Loucy (cell line): ENCODE results near the gene CPED1.

Source experiments
- H2AFZ ChIP-seq: fragments of 200-600 bp; sonication (generic); 2 replicates; pipeline ENCODE4 v1.6.0; 2016; ENCODE audit warnings: antibody characterized with exemption, mild to moderate bottlenecking, low read length, moderate library complexity
- H3F3A ChIP-seq: fragments of 200-600 bp; 2 replicates; pipeline ENCODE4 v1.6.0; 2016; ENCODE audit warnings: antibody characterized with exemption, low read depth, mild to moderate bottlenecking
- H3K27me3 ChIP-seq: fragments of 200-600 bp; sonication (generic); 2 replicates; pipeline ENCODE4 v1.6.1; 2014; ENCODE audit warnings: low read length, mild to moderate bottlenecking; ENCODE audit not compliant: insufficient read depth, poor library complexity, severe bottlenecking
- H3K36me3 ChIP-seq: fragments of 200-600 bp; sonication (generic); 2 replicates; pipeline ENCODE4 v1.6.1; 2016; ENCODE audit warnings: low read length; ENCODE audit not compliant: insufficient read depth
- H3K4me1 ChIP-seq: fragments of 200-600 bp; sonication (generic); 2 replicates; pipeline ENCODE4 v1.5.1; 2014; ENCODE audit warnings: low read length, mild to moderate bottlenecking; ENCODE audit not compliant: insufficient read depth, poor library complexity, severe bottlenecking
- H3K4me2 ChIP-seq: fragments of 200-600 bp; sonication (generic); 2 replicates; pipeline ENCODE4 v1.6.0; 2014; ENCODE audit warnings: antibody characterized with exemption, low read length, low read depth, mild to moderate bottlenecking; ENCODE audit not compliant: poor library complexity, severe bottlenecking
- H3K4me3 ChIP-seq: fragments of 200-600 bp; sonication (generic); 2 replicates; pipeline ENCODE4 v1.5.1; 2014; ENCODE audit warnings: low read length, mild to moderate bottlenecking, mixed read lengths; ENCODE audit not compliant: poor library complexity, severe bottlenecking
- H3K79me2 ChIP-seq: fragments of 200-600 bp; sonication (generic); 2 replicates; pipeline ENCODE4 v1.6.1; 2014; ENCODE audit warnings: low read length; ENCODE audit not compliant: insufficient read depth
- H3K9ac ChIP-seq: fragments of 200-600 bp; sonication (generic); 2 replicates; pipeline ENCODE4 v1.6.0; 2014; ENCODE audit warnings: mild to moderate bottlenecking, low read depth, low read length, moderate library complexity; ENCODE audit not compliant: poor library complexity, severe bottlenecking
- H3K9me2 ChIP-seq: fragments of 200-600 bp; sonication (generic); replicated peaks from 2 replicates; pipeline ENCODE4 v1.6.1; 2016; ENCODE audit warnings: low read depth, low read length, mixed read lengths
- H3K9me3 ChIP-seq: fragments of 200-600 bp; sonication (generic); 2 replicates; pipeline ENCODE4 v1.6.1; 2014; ENCODE audit warnings: mild to moderate bottlenecking, antibody characterized with exemption, low read length, low read depth; ENCODE audit not compliant: insufficient read depth
- H4K20me1 ChIP-seq: fragments of 200-600 bp; sonication (generic); 2 replicates; pipeline ENCODE4 v1.6.0; 2014; ENCODE audit warnings: antibody characterized with exemption, low read length, mild to moderate bottlenecking; ENCODE audit not compliant: insufficient read depth, poor library complexity, severe bottlenecking
- CTCF ChIP-seq: fragments of 200-600 bp; sonication (generic); conservative IDR thresholded peaks from 2 replicates; pipeline ENCODE4 v1.5.1; 2014; ENCODE audit warnings: mild to moderate bottlenecking, antibody characterized with exemption, low read length
- EZH2phosphoT487 ChIP-seq: fragments of 200-600 bp; IDR thresholded peaks from 2 replicates; pipeline ENCODE4 v1.6.1; 2018; ENCODE audit warnings: antibody characterized with exemption, mild to moderate bottlenecking, moderate library complexity, borderline replicate concordance

The CPED1 gene

GRCh38 chr7:121081327-121081936, 92.9 kb downstream of the CPED1 start:
- Histone ChIP-seq H3K27me3 (no peaks in the 10 kb centered on the region), H4K20me1 (no peaks in the 10 kb centered on the region), H3K9ac (no peak overlapping the region), H3K4me1 (no peaks in the 10 kb centered on the region), H3K36me3 (no peaks in the 10 kb centered on the region), H3K79me2 (no peaks in the 10 kb centered on the region), H3K9me2 (no peaks in the 10 kb centered on the region), H3K4me2 (no peak overlapping the region), H3K4me3 (no peak overlapping the region), H3F3A (no peaks in the 10 kb centered on the region), H3K9me3 (no peaks in the 10 kb centered on the region), H2AFZ (no peak overlapping the region)
- TF ChIP-seq CTCF, result peak; percentile 81
- TF ChIP-seq EZH2phosphoT487, result no peak

GRCh38 chr7:121082400-121083101, 94.0 kb downstream of the CPED1 start:
- no peak overlapping the region for H2AFZ ChIP-seq
- H3K27me3 ChIP-seq, result no peaks in the 10 kb centered on the region
- no peaks in the 10 kb centered on the region for H4K20me1 ChIP-seq
- H3K4me1 ChIP-seq, result no peaks in the 10 kb centered on the region
- TF ChIP-seq EZH2phosphoT487, result no peak
- TF ChIP-seq CTCF, result no peak
- no peaks in the 10 kb centered on the region for H3K79me2 ChIP-seq
- no peaks in the 10 kb centered on the region for H3K36me3 ChIP-seq
- H3K9me3 ChIP-seq, result no peaks in the 10 kb centered on the region
- no peaks in the 10 kb centered on the region for H3K9me2 ChIP-seq
- H3K4me3 ChIP-seq, result no peak overlapping the region
- H3F3A ChIP-seq, result no peaks in the 10 kb centered on the region
- H3K9ac ChIP-seq, result no peak overlapping the region
- H3K4me2 ChIP-seq, result no peak overlapping the region

GRCh38 chr7:121083138-121083789, 94.8 kb downstream of the CPED1 start:
- no peaks in the 10 kb centered on the region for H4K20me1 ChIP-seq
- H3K36me3 ChIP-seq, result no peaks in the 10 kb centered on the region
- no peaks in the 10 kb centered on the region for H3K4me1 ChIP-seq
- no peak overlapping the region for H2AFZ ChIP-seq
- H3K9me2 ChIP-seq, result no peaks in the 10 kb centered on the region
- no peak overlapping the region for H3K4me3 ChIP-seq
- H3F3A ChIP-seq, result no peaks in the 10 kb centered on the region
- no peaks in the 10 kb centered on the region for H3K9me3 ChIP-seq
- TF ChIP-seq EZH2phosphoT487 (no peak), CTCF (no peak)
- H3K27me3 ChIP-seq, result no peaks in the 10 kb centered on the region
- no peaks in the 10 kb centered on the region for H3K79me2 ChIP-seq
- H3K9ac ChIP-seq, result no peak overlapping the region
- H3K4me2 ChIP-seq, result no peak overlapping the region
